Measurements from ENCODE around the gene CCIN. TPM values are rescaled to one million over a fixed set of nuclear protein-coding genes. Genes with fewer than 3 reads are reported as not detected.

CCIN gene
- total RNA-seq, 1 donor from 2014 or later, result not detected

- Mint-ChIP-seq H3K27me3 (ENCODE audit: low read depth) (no peaks in the 10 kb centered on the region), H3K4me1 (peaks cover 4% of the 10 kb centered on the region), H3K9me3 (peaks cover 9% of the 10 kb centered on the region), H3K27ac (ENCODE audit: unreplicated experiment) (no peak overlapping the region), H3K36me3 (ENCODE audit: low read depth) (peaks cover 15% of the 10 kb centered on the region), H3K4me3 (no peak overlapping the region)
- no peak for DNase-seq (ENCODE audit: low read depth, low spot score)
- TF ChIP-seq, protein P1, sequence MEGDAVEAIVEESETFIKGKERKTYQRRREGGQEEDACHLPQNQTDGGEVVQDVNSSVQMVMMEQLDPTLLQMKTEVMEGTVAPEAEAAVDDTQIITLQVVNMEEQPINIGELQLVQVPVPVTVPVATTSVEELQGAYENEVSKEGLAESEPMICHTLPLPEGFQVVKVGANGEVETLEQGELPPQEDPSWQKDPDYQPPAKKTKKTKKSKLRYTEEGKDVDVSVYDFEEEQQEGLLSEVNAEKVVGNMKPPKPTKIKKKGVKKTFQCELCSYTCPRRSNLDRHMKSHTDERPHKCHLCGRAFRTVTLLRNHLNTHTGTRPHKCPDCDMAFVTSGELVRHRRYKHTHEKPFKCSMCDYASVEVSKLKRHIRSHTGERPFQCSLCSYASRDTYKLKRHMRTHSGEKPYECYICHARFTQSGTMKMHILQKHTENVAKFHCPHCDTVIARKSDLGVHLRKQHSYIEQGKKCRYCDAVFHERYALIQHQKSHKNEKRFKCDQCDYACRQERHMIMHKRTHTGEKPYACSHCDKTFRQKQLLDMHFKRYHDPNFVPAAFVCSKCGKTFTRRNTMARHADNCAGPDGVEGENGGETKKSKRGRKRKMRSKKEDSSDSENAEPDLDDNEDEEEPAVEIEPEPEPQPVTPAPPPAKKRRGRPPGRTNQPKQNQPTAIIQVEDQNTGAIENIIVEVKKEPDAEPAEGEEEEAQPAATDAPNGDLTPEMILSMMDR (conservative IDR thresholded peaks at IDR 0.05), result no peak
Measured at GRCh38 chr9:36146651-36147050, 22.5 kb upstream of the CCIN start.

- Mint-ChIP-seq H3K9me3 (peaks cover 9% of the 10 kb centered on the region), H3K27ac (ENCODE audit: unreplicated experiment) (peak overlapping the region; percentile 89), H3K4me1 (peaks cover 4% of the 10 kb centered on the region), H3K4me3 (no peak overlapping the region), H3K27me3 (ENCODE audit: low read depth) (no peaks in the 10 kb centered on the region), H3K36me3 (ENCODE audit: low read depth) (peaks cover 15% of the 10 kb centered on the region)
- no peak for DNase-seq (ENCODE audit: low read depth, low spot score)
- TF ChIP-seq, protein P1 (conservative IDR thresholded peaks at IDR 0.05), result no peak
Measured at GRCh38 chr9:36147441-36148175, 21.6 kb upstream of the CCIN start.

DNA sequence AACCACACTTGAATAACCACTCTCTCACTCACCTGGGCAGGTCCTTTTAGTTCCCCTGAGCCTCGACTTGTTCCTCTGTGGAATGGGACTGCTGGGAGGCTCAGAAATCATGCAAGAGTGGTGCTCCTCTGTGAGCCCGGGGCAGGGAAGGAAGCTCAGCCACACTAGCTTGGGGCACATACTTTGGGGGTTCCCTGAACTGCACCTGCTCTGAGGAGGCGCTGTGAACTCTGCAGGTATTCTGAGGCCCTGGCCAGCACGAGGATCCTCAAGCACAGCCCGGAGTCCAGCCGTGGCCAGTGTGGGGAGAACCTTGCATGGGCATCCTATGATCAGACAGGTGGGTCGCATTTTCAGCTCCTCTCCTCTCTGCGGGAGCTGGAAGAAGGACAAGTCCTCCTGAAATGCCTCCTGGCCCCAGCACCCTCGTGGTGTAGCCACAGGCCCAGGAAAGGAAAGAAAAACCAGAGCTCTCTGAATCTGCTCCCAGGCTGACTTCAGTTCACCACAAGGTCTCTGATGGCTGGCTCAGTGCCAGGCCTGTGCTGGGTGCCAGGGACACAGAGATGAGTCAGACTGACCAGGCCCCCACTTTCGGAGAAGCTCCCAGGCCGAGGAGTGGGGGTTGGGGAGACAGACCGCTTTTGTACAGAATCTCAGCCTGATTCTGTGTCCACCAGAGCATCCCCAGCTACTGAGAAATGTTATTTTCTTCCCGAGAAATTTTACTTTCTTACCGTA is 20.7 kb upstream of the CCIN start:
- no peak for DNase-seq (ENCODE audit: low read depth, low spot score)
- Mint-ChIP-seq H3K4me1 (peaks cover 4% of the 10 kb centered on the region), H3K36me3 (ENCODE audit: low read depth) (peaks cover 15% of the 10 kb centered on the region), H3K4me3 (no peak overlapping the region), H3K27ac (ENCODE audit: unreplicated experiment) (no peak overlapping the region), H3K9me3 (peaks cover 9% of the 10 kb centered on the region), H3K27me3 (ENCODE audit: low read depth) (no peaks in the 10 kb centered on the region)
- TF ChIP-seq, protein P1 (conservative IDR thresholded peaks at IDR 0.05), result no peak

DNA sequence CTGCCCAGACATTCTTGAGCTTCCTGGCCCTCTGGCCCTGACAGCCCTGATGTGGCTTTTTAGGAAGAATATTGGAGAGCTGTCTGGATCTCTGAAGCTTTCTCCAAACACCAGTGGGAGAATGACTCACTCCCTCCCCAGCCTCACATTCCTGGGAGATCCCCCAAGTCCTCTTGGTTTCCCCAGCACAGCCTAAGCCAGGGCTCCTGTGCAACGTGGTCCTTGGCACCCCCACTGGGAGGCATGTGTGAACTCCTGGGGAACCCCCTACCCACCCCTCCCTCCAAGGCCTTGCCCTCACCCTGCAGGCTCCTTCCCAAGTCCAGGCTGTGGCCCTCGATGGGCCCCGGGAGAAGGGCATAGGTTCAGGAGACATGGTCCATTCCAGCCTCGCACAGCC is 20.0 kb upstream of the CCIN start:
- peaks cover 9% of the 10 kb centered on the region for H3K9me3 Mint-ChIP-seq
- H3K36me3 Mint-ChIP-seq (ENCODE audit: low read depth), result peaks cover 15% of the 10 kb centered on the region
- H3K27ac Mint-ChIP-seq (ENCODE audit: unreplicated experiment), result no peak overlapping the region
- H3K4me3 Mint-ChIP-seq, result no peak overlapping the region
- no peak for DNase-seq (ENCODE audit: low read depth, low spot score)
- peaks cover 5% of the 10 kb centered on the region for H3K4me1 Mint-ChIP-seq
- no peaks in the 10 kb centered on the region for H3K27me3 Mint-ChIP-seq (ENCODE audit: low read depth)
- TF ChIP-seq, protein P1 (conservative IDR thresholded peaks at IDR 0.05), result no peak

DNA sequence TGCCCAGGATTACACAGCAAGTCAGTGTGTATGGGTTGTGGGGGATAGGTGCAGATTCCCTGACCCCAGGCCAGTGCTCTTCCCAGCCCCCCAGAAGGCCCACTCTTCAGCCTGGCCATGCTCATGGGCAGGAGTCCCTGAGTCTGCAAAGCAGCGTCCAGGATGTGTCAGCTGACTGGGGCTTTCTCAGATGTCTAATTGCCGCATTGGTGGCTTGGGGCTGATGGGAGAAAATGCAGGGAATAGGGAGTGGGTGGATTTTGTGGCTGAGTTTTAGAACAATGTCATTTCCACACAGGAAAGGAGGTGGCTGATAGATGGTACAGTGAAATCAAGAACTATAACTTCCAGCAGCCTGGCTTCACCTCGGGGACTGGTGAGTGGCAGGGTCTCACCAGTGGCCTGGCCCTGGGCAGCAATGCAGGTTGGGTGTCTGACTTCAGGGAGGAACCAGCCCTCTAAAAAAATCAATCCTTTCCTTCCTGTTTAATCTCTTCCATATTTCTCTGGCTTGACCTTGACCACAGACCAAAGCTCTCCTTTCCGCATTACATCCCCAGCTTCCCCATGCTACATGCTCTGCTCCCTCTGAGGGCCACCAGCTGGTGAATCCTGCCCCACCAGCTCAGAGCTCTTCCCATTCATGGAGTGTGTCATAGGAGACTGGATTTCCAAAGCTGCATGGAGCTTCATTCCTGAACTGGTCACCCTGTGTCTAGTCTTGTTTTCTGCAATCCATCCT is 18.4 kb upstream of the CCIN start:
- peak overlapping the region; percentile 92 for H3K27ac Mint-ChIP-seq (ENCODE audit: unreplicated experiment)
- TF ChIP-seq, protein P1 (conservative IDR thresholded peaks at IDR 0.05), result no peak
- no peaks in the 10 kb centered on the region for H3K27me3 Mint-ChIP-seq (ENCODE audit: low read depth)
- H3K9me3 Mint-ChIP-seq, result peaks cover 3% of the 10 kb centered on the region
- H3K4me3 Mint-ChIP-seq, result no peak overlapping the region
- H3K36me3 Mint-ChIP-seq (ENCODE audit: low read depth), result peaks cover 9% of the 10 kb centered on the region
- no peak for DNase-seq (ENCODE audit: low read depth, low spot score)
- peaks cover 10% of the 10 kb centered on the region for H3K4me1 Mint-ChIP-seq

Measured in neural crest cell (in vitro differentiated cells).